Measurements from ENCODE around the gene ELF1. TPM values are rescaled to one million over a fixed set of nuclear protein-coding genes. Genes with fewer than 3 reads are reported as not detected.
"Not testable (repeated sequence)": the region's sequence is repeated elsewhere in the genome, so short reads cannot be mapped to it uniquely, and the experiment has no call there.

ELF1 gene
- total RNA-seq, 2 experiments from 2014 or later, result 75.2 to 87.0 TPM

- ATAC-seq, result no peak
- Mint-ChIP-seq H3K27me3 (no peaks in the 10 kb centered on the region), H3K4me1 (peaks cover 65% of the 10 kb centered on the region), H3K9me3 (ENCODE audit: low read depth) (no peaks in the 10 kb centered on the region), H3K27ac (peak overlapping the region; percentile 92), H3K4me3 (peak overlapping the region; percentile 91), H3K36me3 (ENCODE audit: low read depth) (peaks cover 26% of the 10 kb centered on the region)
- intact Hi-C loops (cut with DNase I, micrococcal nuclease), result loop anchor here (1.0 to 10.0 kb wide), 10 partner anchors 22 to 958 kb away; partner anchors contain the start of genes FOXO1 (in 1 of the 2), MRPS31 (in 1 of the 2) and WBP4 (in 1 of the 2)
- DNase-seq, result no peak
- CTCF ChIA-PET, result interaction anchor here (0.7 to 1.0 kb wide), 2 partner anchors 9 to 15 kb away, joined by 3 to 4 read pairs; no protein-coding TSS in a partner anchor
- POLR2A ChIA-PET, result no interaction called here
Observed at GRCh38 chr13:40983259-40983658, 35.9 kb downstream of the ELF1 start.

GRCh38 chr13:40982772-40983171 lies 36.3 kb downstream of the ELF1 start:
- Mint-ChIP-seq H3K4me3 (peak overlapping the region; percentile 91), H3K4me1 (peaks cover 66% of the 10 kb centered on the region), H3K27me3 (no peaks in the 10 kb centered on the region), H3K9me3 (ENCODE audit: low read depth) (no peaks in the 10 kb centered on the region), H3K27ac (peak overlapping the region; percentile 92), H3K36me3 (ENCODE audit: low read depth) (peaks cover 31% of the 10 kb centered on the region)
- POLR2A ChIA-PET, result no interaction called here
- ATAC-seq, result peak; percentile 62
- peak; percentile 70 for DNase-seq
- CTCF ChIA-PET, result interaction anchor here (0.7 to 1.2 kb wide), 3 partner anchors 8 to 71 kb away, joined by 3 to 4 read pairs (median 3); no protein-coding TSS in a partner anchor
- intact Hi-C loops (cut with DNase I, micrococcal nuclease), result loop anchor here (1.0 to 10.0 kb wide), 10 partner anchors 22 to 958 kb away; partner anchors contain the start of genes FOXO1 (in 1 of the 2), MRPS31 (in 1 of the 2) and WBP4 (in 1 of the 2)

GRCh38 chr13:40981949-40982348 lies 37.2 kb downstream of the ELF1 start:
- H3K36me3 Mint-ChIP-seq (ENCODE audit: low read depth), result peaks cover 37% of the 10 kb centered on the region
- intact Hi-C loops (cut with DNase I, micrococcal nuclease), result loop anchor here (2.0 to 10.0 kb wide), 9 partner anchors 23 to 957 kb away; partner anchors contain the start of genes MRPS31 (in 2 of the 2), FOXO1 (in 1 of the 2) and WBP4 (in 1 of the 2)
- no peaks in the 10 kb centered on the region for H3K9me3 Mint-ChIP-seq (ENCODE audit: low read depth)
- H3K27ac Mint-ChIP-seq, result peak overlapping the region; percentile 92
- DNase-seq (no peak), ATAC-seq (no peak)
- H3K4me3 Mint-ChIP-seq, result peak overlapping the region; percentile 91
- ChIA-PET CTCF (interaction anchor here (0.9 to 1.2 kb wide), 2 partner anchors 24 to 72 kb away, joined by 3 read pairs; no protein-coding TSS in a partner anchor), POLR2A (interaction anchor here (1.0 kb wide), 1 partner anchor 1177 kb away, joined by 4 read pairs; no protein-coding TSS in a partner anchor)
- H3K27me3 Mint-ChIP-seq, result no peaks in the 10 kb centered on the region
- peaks cover 70% of the 10 kb centered on the region for H3K4me1 Mint-ChIP-seq

- ATAC-seq (peak; percentile 27), DNase-seq (no peak)
- POLR2A ChIA-PET, result interaction anchor here (1.0 kb wide), 1 partner anchor 1177 kb away, joined by 4 read pairs; no protein-coding TSS in a partner anchor
- Mint-ChIP-seq H3K4me1 (peaks cover 73% of the 10 kb centered on the region), H3K27ac (peak overlapping the region; percentile 92), H3K36me3 (ENCODE audit: low read depth) (peaks cover 40% of the 10 kb centered on the region), H3K4me3 (peak overlapping the region; percentile 91), H3K27me3 (no peaks in the 10 kb centered on the region), H3K9me3 (ENCODE audit: low read depth) (no peaks in the 10 kb centered on the region)
- intact Hi-C loops (cut with DNase I, micrococcal nuclease), result loop anchor here (2.0 to 10.0 kb wide), 6 partner anchors 61 to 957 kb away; partner anchors contain the start of genes MRPS31 (in 2 of the 2) and FOXO1 (in 1 of the 2)
- CTCF ChIA-PET, result interaction anchor here (0.6 to 1.2 kb wide), 5 partner anchors 25 to 316 kb away, joined by 3 read pairs; partner anchors contain the start of gene ELF1
Observed at GRCh38 chr13:40981361-40981760, 37.8 kb downstream of the ELF1 start.

- Mint-ChIP-seq H3K9me3 (ENCODE audit: low read depth) (no peaks in the 10 kb centered on the region), H3K36me3 (ENCODE audit: low read depth) (peaks cover 40% of the 10 kb centered on the region), H3K27me3 (no peaks in the 10 kb centered on the region), H3K27ac (peak overlapping the region; percentile 92), H3K4me3 (peak overlapping the region; percentile 91), H3K4me1 (peaks cover 73% of the 10 kb centered on the region)
- intact Hi-C loops (cut with DNase I, micrococcal nuclease), result loop anchor here (2.0 to 10.0 kb wide), 6 partner anchors 60 to 956 kb away; partner anchors contain the start of genes MRPS31 (in 2 of the 2) and FOXO1 (in 1 of the 2)
- DNase-seq, result no peak
- ATAC-seq, result peak; percentile 30
- POLR2A ChIA-PET, result interaction anchor here (0.6 kb wide), 1 partner anchor 116 kb away, joined by 3 read pairs; no protein-coding TSS in a partner anchor
- CTCF ChIA-PET, result interaction anchor here (0.7 to 1.1 kb wide), 3 partner anchors 13 to 39 kb away, joined by 3 read pairs; partner anchors contain the start of gene ELF1
Observed at GRCh38 chr13:40980461-40980860, 38.7 kb downstream of the ELF1 start.

- Mint-ChIP-seq H3K27me3 (no peaks in the 10 kb centered on the region), H3K9me3 (ENCODE audit: low read depth) (no peaks in the 10 kb centered on the region), H3K27ac (peak overlapping the region; percentile 92), H3K4me1 (peaks cover 76% of the 10 kb centered on the region), H3K4me3 (peak overlapping the region; percentile 91), H3K36me3 (ENCODE audit: low read depth) (peaks cover 44% of the 10 kb centered on the region)
- no peak for DNase-seq
- ChIA-PET CTCF (interaction anchor here (0.8 to 2.2 kb wide), 8 partner anchors 10 to 243 kb away, joined by 3 to 10 read pairs (median 6); partner anchors contain the start of gene ELF1), POLR2A (interaction anchor here (0.5 to 1.0 kb wide), 3 partner anchors 31 to 57 kb away, joined by 4 to 5 read pairs (median 4); partner anchors contain the start of gene ELF1)
- intact Hi-C loops (cut with DNase I, micrococcal nuclease), result loop anchor here in 1 of 2 experiments (10.0 kb wide), 1 partner anchor 364 kb away; no protein-coding TSS in a partner anchor
- ATAC-seq, result no peak
Observed at GRCh38 chr13:40979232-40979631, 39.9 kb downstream of the ELF1 start.

- Mint-ChIP-seq H3K27ac (peak overlapping the region; percentile 92), H3K36me3 (ENCODE audit: low read depth) (peaks cover 40% of the 10 kb centered on the region), H3K4me1 (peaks cover 76% of the 10 kb centered on the region), H3K4me3 (peak overlapping the region; percentile 91)
- not testable (repeated sequence) for ATAC-seq; H3K9me3 Mint-ChIP-seq (ENCODE audit: low read depth); H3K27me3 Mint-ChIP-seq
- ChIA-PET CTCF (interaction anchor here (1.2 to 2.2 kb wide), 7 partner anchors 12 to 76 kb away, joined by 3 to 10 read pairs (median 6); partner anchors contain the start of gene ELF1), POLR2A (interaction anchor here (0.6 to 0.7 kb wide), 2 partner anchors 11 to 190 kb away, joined by 3 read pairs; no protein-coding TSS in a partner anchor)
- DNase-seq, result peak; percentile 58
- intact Hi-C loops (cut with DNase I, micrococcal nuclease), result loop anchor here in 1 of 2 experiments (10.0 kb wide), 1 partner anchor 363 kb away; no protein-coding TSS in a partner anchor
Observed at GRCh38 chr13:40978109-40978508, 41.0 kb downstream of the ELF1 start.

- Mint-ChIP-seq H3K9me3 (ENCODE audit: low read depth) (no peaks in the 10 kb centered on the region), H3K27me3 (no peaks in the 10 kb centered on the region), H3K27ac (peak overlapping the region; percentile 83), H3K4me3 (no peak overlapping the region), H3K4me1 (peaks cover 93% of the 10 kb centered on the region), H3K36me3 (ENCODE audit: low read depth) (peaks cover 27% of the 10 kb centered on the region)
- POLR2A ChIA-PET, result no interaction called here
- DNase-seq, result no peak
- ATAC-seq, result no peak
- intact Hi-C loops (cut with DNase I, micrococcal nuclease), result loop anchor here (2.0 to 10.0 kb wide), 3 partner anchors 39 to 361 kb away; partner anchors contain the start of gene WBP4 (in 1 of the 2)
- CTCF ChIA-PET, result interaction anchor here (1.2 to 4.1 kb wide), 9 partner anchors 10 to 98 kb away, joined by 3 to 29 read pairs (median 15); partner anchors contain the start of genes ELF1 and WBP4
Observed at GRCh38 chr13:40975441-40975840, 43.7 kb downstream of the ELF1 start.

GRCh38 chr13:40974460-40975407 lies 44.4 kb downstream of the ELF1 start:
- intact Hi-C loops (cut with DNase I, micrococcal nuclease), result loop anchor here (2.0 to 10.0 kb wide), 3 partner anchors 40 to 360 kb away; partner anchors contain the start of gene WBP4 (in 1 of the 2)
- POLR2A ChIA-PET, result interaction anchor here (0.6 to 1.5 kb wide), 3 partner anchors 11 to 289 kb away, joined by 3 to 4 read pairs (median 3); partner anchors contain the start of gene MTRF1
- ATAC-seq, result peak; percentile 83

GRCh38 chr13:40973409-40973808 lies 45.7 kb downstream of the ELF1 start:
- Mint-ChIP-seq H3K4me3 (peak overlapping the region; percentile 26), H3K27me3 (no peaks in the 10 kb centered on the region), H3K4me1 (peaks cover 96% of the 10 kb centered on the region), H3K36me3 (ENCODE audit: low read depth) (peaks cover 21% of the 10 kb centered on the region), H3K9me3 (ENCODE audit: low read depth) (no peaks in the 10 kb centered on the region), H3K27ac (peak overlapping the region; percentile 67)
- ChIA-PET CTCF (interaction anchor here (0.7 to 4.1 kb wide), 21 partner anchors 8 to 159 kb away, joined by 3 to 29 read pairs (median 7); partner anchors contain the start of gene ELF1), POLR2A (no interaction called here)
- DNase-seq (no peak), ATAC-seq (no peak)
- intact Hi-C loops (cut with DNase I, micrococcal nuclease), result loop anchor here in 1 of 2 experiments (10.0 kb wide), 1 partner anchor 359 kb away; no protein-coding TSS in a partner anchor

More at GRCh38 chr13:40974460-40975407, 44.4 kb downstream of the ELF1 start:
- peak overlapping the region; percentile 82 for H3K27ac Mint-ChIP-seq
- CTCF ChIA-PET, result interaction anchor here (0.6 to 4.1 kb wide), 28 partner anchors 8 to 327 kb away, joined by 3 to 29 read pairs (median 5); partner anchors contain the start of genes ELF1 and WBP4
- DNase-seq, result peak; percentile 51
- H3K27me3 Mint-ChIP-seq, result no peaks in the 10 kb centered on the region
- H3K4me3 Mint-ChIP-seq, result peak overlapping the region; percentile 45
- no peaks in the 10 kb centered on the region for H3K9me3 Mint-ChIP-seq (ENCODE audit: low read depth)
- peaks cover 94% of the 10 kb centered on the region for H3K4me1 Mint-ChIP-seq
- H3K36me3 Mint-ChIP-seq (ENCODE audit: low read depth), result peaks cover 24% of the 10 kb centered on the region

Measured in activated CD4-positive, alpha-beta T cell treated with anti-CD3 and anti-CD28 coated beads for 36 hours (primary cell).